Measurements from ENCODE around the gene CASP8.
"Not testable (repeated sequence)": the region's sequence is repeated elsewhere in the genome, so short reads cannot be mapped to it uniquely, and the experiment has no call there.

Gene CASP8

GRCh38 chr2:201271917-201272316 lies 11.6 kb downstream of the CASP8 start:
- FAIRE-seq, result no peak

- no peak for FAIRE-seq
Measured at GRCh38 chr2:201273330-201273983, 13.1 kb downstream of the CASP8 start.

GRCh38 chr2:201275069-201275468 lies 14.7 kb downstream of the CASP8 start:
- no peak for FAIRE-seq

GRCh38 chr2:201275990-201276389 lies 15.7 kb downstream of the CASP8 start:
- no peak for FAIRE-seq

GRCh38 chr2:201276511-201276910 lies 16.2 kb downstream of the CASP8 start:
- FAIRE-seq, result no peak

- FAIRE-seq, result no peak
Measured at GRCh38 chr2:201279079-201279478, 18.7 kb downstream of the CASP8 start.

- FAIRE-seq, result no peak
Measured at GRCh38 chr2:201280191-201281040, 20.1 kb downstream of the CASP8 start.

- no peak for FAIRE-seq
Measured at GRCh38 chr2:201285499-201285898, 25.2 kb downstream of the CASP8 start.

GRCh38 chr2:201290457-201291148 lies 30.3 kb downstream of the CASP8 start:
- FAIRE-seq, result not testable (repeated sequence)

- FAIRE-seq, result no peak
Measured at GRCh38 chr2:201298462-201299052, 38.2 kb downstream of the CASP8 start.

- not testable (repeated sequence) for FAIRE-seq
Measured at GRCh38 chr2:201299929-201300328, 39.6 kb downstream of the CASP8 start.

GRCh38 chr2:201307876-201308275 lies 47.5 kb downstream of the CASP8 start:
- FAIRE-seq, result no peak

- no peak for FAIRE-seq
Measured at GRCh38 chr2:201308914-201309313, 48.6 kb downstream of the CASP8 start.

GRCh38 chr2:201313362-201313761 lies 53.0 kb downstream of the CASP8 start:
- FAIRE-seq, result no peak

- no peak for FAIRE-seq
Measured at GRCh38 chr2:201319511-201319910, 59.2 kb downstream of the CASP8 start.

- FAIRE-seq, result no peak
Measured at GRCh38 chr2:201320257-201320656, 59.9 kb downstream of the CASP8 start.

GRCh38 chr2:201320701-201321100 lies 60.4 kb downstream of the CASP8 start:
- FAIRE-seq, result no peak

- FAIRE-seq, result no peak
Measured at GRCh38 chr2:201322772-201323171, 62.4 kb downstream of the CASP8 start.

GRCh38 chr2:201327678-201328077 lies 67.3 kb downstream of the CASP8 start:
- no peak for FAIRE-seq

- FAIRE-seq, result no peak
Measured at GRCh38 chr2:201329409-201329808, 69.1 kb downstream of the CASP8 start.

All from A204.1 (cell line).